Astrocyte of the spinal cord (primary cell): Measurements from ENCODE around the gene ASIC1.

Experiments
- DNase-seq: peaks from one replicate; pipeline ENCODE4 v3.0.0; 2011; ENCODE audit warnings: low read depth, low spot score
- H3K4me3 ChIP-seq: 2 replicates; pipeline ENCODE4 v1.5.1; 2011; ENCODE audit warnings: low read depth, mild to moderate bottlenecking, low read length, moderate library complexity
- in situ Hi-C: cut with HindIII; loops from 2 replicates; pipeline ENCODE4 v1.10.0; 2017; ENCODE audit warnings: low sequenced_read_pairs
- TF ChIP-seq, protein P1 (sequence below): IDR thresholded peaks from 2 replicates; pipeline ENCODE4 v1.5.1; 2012; ENCODE audit warnings: low read depth, mild to moderate bottlenecking, low read length, inconsistent platforms

Gene ASIC1

DNA sequence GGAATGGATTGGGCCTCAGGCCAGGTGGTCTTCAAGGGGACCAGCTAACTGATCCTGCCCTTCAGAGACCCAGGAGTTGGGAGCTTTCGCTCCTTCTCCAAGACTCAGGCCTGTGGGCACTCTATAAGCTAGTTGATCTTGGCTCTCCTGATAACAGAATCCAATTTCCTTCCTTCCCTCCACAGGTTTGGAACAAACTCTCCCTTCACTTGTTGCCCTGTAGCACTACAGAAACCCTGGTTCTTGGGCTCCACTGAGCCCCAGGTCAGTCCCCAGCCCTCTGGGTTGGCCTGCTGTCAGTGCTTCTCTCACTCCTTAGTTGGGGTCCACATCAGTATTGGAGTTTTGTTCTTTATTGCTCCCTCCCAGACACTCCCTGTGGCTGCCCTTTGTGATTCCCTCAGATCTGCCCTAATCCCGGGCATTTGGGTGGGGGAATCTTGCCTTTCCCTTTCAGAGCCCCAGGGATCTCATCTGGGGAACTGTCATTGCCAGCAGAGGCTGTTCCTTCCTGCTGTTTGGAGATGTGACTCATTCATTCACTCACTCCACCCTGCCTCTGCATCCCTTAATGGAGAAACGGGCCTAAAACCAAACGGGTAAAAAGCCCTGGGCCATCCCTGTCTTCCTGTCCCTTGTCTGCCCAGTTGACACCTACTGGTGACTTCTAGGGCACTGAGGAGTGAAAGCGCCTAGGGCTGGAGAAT is 42.1 kb downstream of the ASIC1 start:
- TF ChIP-seq, protein P1, sequence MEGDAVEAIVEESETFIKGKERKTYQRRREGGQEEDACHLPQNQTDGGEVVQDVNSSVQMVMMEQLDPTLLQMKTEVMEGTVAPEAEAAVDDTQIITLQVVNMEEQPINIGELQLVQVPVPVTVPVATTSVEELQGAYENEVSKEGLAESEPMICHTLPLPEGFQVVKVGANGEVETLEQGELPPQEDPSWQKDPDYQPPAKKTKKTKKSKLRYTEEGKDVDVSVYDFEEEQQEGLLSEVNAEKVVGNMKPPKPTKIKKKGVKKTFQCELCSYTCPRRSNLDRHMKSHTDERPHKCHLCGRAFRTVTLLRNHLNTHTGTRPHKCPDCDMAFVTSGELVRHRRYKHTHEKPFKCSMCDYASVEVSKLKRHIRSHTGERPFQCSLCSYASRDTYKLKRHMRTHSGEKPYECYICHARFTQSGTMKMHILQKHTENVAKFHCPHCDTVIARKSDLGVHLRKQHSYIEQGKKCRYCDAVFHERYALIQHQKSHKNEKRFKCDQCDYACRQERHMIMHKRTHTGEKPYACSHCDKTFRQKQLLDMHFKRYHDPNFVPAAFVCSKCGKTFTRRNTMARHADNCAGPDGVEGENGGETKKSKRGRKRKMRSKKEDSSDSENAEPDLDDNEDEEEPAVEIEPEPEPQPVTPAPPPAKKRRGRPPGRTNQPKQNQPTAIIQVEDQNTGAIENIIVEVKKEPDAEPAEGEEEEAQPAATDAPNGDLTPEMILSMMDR, result no peak
- H3K4me3 ChIP-seq, result no peak overlapping the region
- DNase-seq, result peak; percentile 23

GRCh38 chr12:50100561-50100960 is 43.2 kb downstream of the ASIC1 start:
- no peak for DNase-seq
- H3K4me3 ChIP-seq, result no peak overlapping the region
- TF ChIP-seq, protein P1, result no peak
- in situ Hi-C loops, result no loop called here

More for the DNA sequence above, 42.1 kb downstream of the ASIC1 start:
- in situ Hi-C loops, result no loop called here

DNA sequence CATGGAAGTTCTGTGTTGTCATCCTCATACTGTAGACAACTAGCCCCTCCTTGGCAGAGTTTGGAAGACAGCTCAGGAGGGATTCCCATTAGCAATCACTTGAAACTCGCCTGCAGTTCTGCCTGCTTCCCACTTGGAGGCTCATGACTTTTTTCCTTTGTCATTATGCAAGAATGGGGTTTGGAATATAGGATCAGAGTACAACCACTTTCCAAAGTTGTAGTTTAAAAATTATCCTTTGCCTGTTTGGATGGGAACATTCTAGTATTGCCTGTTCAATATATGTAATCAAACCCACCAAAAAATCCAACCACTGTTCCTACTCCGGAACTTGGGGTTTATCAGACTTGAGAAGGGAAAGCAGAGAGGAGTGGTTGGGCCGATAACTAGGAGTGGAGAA is 44.3 kb downstream of the ASIC1 start:
- peak; percentile 56 for DNase-seq
- in situ Hi-C loops, result no loop called here

DNA sequence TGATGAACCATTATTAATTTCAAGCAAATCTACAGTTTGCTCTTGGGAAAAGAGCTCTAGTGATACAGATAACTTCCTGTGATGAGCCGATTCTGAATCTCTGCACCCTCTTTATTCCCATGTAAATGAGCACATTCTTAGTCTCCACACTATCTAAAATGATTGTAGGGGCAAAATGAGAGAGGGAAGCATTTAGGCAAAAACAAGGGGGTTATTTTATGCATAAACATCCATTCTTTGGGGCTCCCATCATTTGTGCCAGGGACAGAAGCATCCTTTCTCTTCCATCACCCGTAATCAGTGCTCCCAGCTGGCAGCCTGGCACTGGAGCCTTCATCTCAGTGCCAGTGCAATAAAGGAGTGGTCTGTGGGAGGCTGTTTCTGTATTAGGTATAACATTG is 44.7 kb downstream of the ASIC1 start:
- H3K4me3 ChIP-seq, result no peak overlapping the region
- TF ChIP-seq, protein P1, result no peak
- no peak for DNase-seq
- in situ Hi-C loops, result no loop called here

More for the DNA sequence above, 44.3 kb downstream of the ASIC1 start:
- TF ChIP-seq, protein P1, result peak; percentile 54
- no peak overlapping the region for H3K4me3 ChIP-seq

GRCh38 chr12:50102646-50103309 is 45.4 kb downstream of the ASIC1 start:
- no peak overlapping the region for H3K4me3 ChIP-seq
- in situ Hi-C loops, result no loop called here
- DNase-seq, result no peak
- TF ChIP-seq, protein P1, result no peak

GRCh38 chr12:50103351-50103750 is 46.0 kb downstream of the ASIC1 start:
- in situ Hi-C loops, result no loop called here

More at GRCh38 chr12:50103351-50103750, 46.0 kb downstream of the ASIC1 start:
- TF ChIP-seq, protein P1, result no peak
- DNase-seq, result no peak
- no peak overlapping the region for H3K4me3 ChIP-seq
